NOMO-1 treated with dmso at 0.1 percent for 144 hours (cell line): ENCODE data around the gene CISTR.
A peak's percentile ranks its signal among the peaks of the same experiment; 100 is the strongest.

Experiments used
- DNase-seq: peaks from one replicate; lab custom pipeline; 2025; ENCODE audit not compliant: unreplicated experiment; lab: John Stamatoyannopoulos, UW

The CISTR gene

DNA sequence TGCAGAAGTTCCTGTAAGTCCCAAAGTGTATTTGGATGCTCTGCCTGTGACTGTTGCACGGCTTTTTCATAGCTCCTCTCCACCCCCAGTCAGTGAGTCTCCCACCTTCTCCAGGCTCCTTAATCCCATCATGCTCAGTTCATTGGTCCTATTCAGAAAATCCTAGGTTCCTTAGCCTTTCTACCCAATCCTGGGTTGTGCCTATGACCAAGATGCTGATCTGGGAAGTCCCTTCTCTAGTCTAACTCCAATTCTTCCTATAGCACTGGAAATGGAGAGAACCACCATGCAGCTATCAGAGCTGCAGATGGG is 7.7 kb downstream of the CISTR start:
- no peak for DNase-seq

DNA sequence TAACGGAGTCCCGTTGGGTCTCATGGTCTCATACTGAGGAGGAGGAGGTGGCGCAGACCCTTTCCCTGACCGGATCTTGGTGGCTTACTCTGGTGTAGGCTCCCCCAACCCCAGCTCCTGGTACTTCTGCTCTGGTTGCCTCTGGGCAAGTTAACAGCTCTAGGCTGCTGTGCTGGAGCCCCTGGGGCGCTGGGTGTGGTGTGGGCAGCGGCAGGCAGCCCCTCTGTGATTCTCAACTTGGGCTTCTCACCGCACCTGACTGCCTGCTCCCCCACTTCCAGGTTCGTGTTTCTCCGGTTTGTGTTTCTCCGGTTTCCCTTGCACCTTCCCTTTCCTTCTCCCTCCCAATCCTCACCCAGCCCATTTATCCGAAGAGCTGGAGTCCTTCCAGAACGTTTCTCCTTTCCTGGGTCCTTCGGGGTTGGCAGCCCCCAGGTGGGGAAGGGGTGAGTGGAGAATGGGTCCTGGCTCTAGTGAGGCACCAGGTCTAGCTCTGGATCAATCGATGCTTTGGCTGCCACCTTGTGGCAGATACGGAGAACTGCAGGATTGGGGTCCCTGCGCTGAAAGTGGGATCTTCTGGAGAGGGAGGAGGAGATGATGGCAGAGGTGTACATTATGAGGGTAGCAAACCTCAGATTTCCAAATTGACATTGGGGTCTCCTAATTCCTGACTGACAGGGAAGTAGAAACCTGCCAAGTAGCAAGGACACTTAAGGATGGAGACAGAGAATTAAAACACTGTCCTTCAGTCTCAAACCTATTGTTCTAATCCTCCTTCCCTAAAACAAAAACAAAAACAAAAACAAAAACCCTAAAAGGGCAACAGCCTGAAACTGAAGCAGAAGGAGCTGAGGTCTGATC is 8.3 kb downstream of the CISTR start:
- DNase-seq: no peak

DNA sequence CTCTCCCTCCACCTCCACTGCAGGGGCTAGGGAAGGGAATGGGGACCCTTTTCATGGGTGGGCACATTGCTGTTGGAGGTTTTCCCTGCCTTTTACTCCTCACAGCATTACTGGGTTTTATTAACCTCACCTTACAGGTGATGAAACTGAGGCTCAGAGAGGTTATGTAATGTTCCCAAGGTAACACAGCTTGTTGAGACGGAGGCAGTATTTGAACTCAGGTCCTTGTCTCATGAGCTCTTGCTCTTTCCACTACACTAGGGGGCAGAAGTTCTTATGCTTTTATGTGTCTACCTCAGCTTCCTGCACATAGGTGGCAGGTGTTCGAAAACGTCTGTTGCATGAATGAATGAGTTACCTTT is 11.7 kb downstream of the CISTR start:
- DNase-seq: no peak

DNA sequence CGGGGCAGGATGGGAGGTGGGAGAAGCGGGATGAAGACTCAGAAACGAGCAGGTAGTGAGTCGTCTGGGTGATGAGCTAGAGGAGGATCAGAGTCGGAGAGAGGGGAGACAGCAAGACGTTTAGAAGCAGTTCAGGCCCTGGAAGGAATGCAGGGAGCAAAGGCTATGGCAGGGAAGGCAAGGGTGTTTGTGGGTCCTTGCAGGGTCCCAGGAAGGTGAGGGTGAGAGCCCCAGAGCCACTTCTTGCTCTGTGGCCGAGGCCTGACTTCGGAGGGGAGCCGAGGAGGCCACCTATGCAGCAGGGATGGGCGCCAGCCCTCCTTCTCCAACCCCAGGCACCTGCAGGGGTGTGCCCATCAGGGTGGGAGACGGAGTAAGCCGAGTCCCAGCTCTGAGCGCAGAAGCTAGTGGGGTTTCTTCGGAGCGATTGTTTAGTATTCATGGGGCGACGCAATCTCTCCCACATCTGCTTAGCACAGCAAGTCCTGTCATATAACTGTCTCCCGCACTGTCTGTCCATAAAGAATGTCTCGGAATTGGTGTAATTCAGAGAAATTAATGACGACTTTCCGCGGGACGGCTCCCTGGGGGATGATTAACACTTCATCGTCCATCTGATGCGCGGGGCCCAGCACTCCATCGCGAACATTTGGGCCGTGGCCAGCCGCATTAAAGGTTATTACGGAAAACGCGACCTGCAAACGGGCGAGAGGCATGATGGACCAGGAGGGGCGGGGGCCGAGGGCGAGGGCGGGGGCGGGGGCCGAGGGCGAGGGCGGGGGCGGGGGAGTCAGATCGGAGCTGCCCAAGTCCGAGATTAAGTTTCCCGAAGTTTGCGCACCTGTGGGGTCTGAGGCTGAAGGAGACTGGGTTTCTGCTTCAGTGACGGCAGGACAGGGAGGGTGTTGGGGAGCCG is 12.3 kb downstream of the CISTR start:
- DNase-seq: no peak

DNA sequence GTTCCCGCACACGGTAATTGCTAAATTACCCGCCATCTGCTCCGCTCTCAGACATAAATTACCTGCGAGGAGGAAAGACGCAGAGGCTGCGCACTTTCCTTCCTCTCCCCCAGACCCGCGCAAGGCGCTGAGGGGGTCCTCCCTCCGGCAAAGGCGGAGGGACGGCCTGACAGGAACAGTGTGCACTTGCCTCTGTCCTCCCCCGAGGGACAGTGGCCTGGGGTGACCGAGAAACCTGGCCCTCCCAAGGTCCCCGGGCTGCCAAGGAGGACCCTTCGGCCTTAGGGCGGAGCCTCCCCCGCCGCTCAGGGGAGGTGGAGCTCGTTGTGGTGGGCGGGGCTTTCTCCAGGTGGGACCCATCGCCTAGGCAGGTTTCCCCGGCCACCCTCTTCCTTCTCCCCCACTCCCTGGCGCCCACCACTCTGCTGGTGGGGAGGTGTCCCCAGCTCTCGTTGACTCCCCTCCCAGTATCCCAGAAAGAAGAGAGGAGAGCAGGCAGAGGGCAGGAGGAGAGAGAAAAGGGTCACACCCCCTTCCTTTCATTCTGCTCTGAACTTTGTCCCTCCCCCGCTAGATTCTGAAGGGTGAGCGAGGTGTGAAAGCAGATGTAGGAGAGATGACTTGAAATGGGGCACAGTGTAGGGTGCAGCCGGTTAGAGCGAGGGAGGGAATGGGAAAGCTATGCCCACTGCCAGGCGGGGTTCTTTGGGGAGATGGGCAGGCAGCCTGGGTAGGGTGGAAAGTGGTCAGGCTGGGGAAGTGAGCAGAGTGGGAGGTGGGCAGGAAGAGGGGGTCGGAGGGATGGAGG is 13.2 kb downstream of the CISTR start:
- no peak for DNase-seq

DNA sequence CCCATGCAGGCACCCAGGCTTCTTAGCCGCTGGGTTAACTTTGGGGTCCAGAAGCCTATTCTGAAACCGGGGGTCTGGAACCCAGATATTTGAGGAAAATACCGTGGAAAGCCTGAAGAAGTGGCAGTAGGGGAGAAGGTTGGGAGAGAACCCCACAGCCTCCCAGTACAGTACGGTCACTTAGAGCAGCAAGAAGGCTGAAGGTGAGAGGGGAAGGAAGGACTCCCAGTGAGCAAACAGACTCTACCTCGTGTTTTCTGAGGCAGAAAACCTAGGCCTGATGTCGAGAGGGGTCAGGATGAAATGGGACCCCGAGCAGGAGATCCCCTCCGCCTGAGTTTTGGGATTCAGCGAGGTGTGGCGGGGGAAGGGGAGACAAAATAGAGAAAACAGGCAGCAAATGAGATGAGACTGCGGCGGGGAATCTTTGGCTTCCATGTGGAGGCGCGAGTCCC is 13.8 kb downstream of the CISTR start:
- no peak for DNase-seq

DNA sequence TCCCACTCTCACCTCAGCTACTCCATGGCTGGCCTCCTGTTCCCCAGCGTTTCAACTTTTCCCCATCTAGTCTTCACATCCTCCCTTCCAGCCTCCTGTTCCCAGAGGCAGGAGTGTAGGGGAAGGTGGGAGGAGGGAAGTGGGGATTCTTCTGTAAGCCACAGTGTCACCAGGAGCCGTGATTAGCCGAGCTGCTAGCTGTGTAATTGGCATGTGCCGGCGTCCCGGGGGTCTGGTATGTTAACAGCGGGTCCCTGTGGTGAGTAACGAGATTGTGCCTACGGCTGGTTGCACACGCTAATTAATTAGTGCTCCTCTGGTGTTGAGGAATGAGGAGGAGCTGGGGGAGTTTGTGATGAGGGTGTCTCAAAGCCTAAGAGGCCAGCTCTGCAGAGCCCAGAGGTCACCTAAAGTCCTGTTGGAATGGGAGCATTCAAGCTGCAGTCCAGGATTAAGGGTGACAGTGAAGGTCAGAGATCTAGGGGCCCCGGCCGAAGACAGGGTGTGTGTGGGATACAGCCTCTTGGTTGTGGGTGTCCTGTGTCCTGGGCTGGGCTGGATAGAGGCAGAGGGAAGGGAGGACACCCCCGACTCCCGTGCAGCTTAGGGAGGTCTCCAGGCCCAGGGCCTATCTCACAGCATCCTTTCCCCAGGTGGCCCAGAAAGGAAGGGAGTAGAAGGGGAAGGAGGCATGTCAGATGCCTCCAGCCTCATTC is 14.5 kb downstream of the CISTR start:
- no peak for DNase-seq

DNA sequence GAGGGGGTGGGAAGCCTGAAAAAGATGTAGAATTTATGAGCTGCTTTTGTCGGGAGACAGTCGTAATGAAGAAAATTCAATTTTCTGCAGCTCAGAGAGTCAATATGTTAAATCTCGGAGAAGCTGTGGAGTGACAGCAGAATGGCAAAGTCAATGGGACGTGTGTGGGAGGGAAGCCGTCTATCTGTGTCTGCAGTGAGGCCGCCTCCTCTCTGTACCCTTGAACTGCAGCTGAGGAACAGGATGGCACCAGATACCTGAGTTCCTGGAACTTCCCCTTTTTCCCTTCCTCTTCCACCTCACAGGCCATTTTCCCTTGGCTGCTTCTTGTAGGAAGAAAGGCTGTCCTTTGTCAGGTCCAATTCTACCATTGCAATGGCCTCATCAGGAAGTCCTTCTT is 15.2 kb downstream of the CISTR start:
- DNase-seq: no peak

DNA sequence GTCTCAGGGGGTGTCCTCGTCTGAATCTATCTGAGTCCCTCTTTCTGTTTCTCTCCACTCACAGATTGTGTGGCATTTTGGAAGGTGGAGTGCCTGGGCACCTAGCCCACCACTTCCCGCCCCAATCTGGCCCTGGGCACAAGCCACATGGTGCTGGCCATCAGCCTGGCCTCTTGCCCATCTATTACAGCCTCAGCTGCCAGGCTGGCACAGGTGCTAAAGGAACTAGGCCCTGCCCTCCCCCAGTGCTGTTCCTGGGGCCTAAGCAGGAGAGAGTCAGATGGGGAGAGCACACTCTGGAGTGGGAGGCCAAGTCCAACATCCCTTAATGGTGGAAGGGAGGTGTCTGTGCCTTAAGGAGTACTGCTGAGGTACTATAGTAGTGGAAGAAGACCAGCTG is 16.2 kb downstream of the CISTR start:
- DNase-seq: no peak

DNA sequence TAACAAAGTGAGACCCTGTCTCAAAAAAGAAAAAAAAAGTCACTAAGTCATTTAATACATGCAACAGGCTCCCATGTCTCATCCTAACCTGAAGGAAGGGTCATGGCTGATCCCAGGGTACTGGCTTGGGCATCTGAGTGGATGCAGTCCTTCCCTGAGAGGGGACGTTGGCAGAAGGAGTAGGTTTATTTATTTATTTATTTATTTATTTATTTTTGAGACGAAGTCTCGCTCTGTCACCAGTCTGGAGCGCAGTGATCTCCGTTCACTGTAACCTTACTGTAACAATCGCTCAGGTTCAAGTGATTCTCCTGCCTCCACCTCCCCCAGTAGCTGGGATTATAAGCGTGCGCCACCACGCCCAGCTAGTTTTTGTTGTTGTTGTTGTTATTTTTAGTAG is 17.4 kb downstream of the CISTR start:
- no peak for DNase-seq

DNA sequence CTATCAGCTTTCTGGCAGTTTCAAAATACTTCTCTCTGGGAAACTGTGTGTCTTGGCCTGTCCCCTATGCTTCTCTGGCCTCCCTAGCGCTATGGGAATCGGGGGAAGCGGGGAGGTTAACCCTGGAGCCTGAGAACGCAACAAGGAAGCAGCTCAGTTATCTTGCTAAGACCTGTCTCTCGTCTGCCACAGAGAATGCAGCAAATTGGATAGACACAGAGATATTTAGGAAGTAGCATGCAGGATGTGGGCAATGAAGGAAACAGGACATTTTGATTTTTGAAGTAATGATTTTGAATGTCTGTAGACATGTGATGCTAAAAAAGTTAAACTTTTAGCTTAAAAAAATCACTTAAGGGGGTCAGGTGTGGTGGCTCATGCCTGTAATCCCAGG is 18.0 kb downstream of the CISTR start:
- DNase-seq: no peak

DNA sequence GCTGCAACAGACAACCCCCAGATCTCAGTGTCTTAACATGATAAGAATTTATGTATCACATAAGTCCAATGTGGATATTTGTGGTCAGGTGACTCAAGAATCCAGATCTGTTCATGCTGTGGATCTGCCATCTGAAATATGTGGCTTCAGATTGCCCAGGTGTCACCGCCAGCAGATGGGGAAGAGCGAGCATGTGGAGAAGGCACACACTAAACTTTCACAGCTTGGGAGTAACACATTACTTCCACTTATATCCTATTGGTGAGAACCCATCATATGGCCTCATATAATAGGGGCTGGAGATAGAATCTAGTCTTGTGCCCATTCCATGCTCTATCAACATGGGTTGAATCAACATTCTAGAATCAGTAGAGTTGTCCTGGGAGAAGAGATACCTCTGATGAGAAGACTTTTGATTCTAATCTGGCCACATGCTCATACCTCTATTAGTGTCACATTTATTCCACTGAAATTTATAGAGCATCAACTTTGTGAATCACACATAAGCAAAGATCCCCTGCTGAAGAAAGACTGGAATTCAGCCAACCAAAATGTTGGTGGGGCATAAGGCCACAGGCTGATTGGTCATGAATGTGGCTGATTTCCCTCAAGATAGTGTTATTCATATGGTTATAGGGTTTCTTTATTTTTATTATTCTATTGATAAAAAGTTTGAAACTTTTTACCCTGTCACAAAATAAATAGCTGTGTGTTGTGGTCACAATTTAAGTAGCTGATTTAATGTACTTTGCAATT is 18.6 kb downstream of the CISTR start:
- DNase-seq: no peak

DNA sequence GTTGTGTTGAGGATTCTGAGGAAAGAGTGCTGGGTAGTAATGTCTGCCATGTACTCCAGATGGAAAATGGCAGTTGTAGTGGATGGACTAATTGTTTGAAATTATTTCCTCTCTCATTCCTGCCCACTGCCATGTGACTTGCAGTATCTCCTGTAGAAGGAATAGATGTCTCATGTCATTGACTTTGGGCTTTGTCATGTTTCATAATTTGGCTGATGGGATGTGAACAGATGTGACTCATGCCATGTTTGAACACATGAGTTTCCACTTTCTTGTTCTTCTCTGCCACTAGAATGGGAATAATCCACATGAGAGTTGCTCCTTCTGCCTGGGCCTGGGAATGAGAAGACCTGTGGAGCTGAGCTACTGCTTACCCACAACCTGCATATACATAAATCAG is 22.1 kb downstream of the CISTR start:
- no peak for DNase-seq

DNA sequence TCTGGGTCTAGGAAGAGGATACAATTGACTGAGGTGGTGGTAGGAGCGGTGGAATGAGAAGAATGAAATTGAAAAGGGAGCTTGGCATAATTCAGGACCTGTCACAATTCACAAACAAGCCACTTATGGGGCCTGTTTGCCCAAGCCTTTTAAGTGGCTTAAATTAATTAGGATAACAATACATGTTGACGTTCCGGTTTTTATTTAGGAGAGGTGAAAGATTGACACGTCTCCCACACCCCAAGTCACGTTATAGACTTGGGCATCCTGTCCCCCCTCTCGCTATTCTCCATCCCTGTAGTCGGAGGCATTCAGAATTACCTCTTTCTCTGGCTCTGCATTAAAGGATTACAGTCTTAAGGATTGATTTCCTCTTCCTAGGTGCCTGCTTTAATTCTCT is 23.6 kb downstream of the CISTR start:
- DNase-seq: no peak

DNA sequence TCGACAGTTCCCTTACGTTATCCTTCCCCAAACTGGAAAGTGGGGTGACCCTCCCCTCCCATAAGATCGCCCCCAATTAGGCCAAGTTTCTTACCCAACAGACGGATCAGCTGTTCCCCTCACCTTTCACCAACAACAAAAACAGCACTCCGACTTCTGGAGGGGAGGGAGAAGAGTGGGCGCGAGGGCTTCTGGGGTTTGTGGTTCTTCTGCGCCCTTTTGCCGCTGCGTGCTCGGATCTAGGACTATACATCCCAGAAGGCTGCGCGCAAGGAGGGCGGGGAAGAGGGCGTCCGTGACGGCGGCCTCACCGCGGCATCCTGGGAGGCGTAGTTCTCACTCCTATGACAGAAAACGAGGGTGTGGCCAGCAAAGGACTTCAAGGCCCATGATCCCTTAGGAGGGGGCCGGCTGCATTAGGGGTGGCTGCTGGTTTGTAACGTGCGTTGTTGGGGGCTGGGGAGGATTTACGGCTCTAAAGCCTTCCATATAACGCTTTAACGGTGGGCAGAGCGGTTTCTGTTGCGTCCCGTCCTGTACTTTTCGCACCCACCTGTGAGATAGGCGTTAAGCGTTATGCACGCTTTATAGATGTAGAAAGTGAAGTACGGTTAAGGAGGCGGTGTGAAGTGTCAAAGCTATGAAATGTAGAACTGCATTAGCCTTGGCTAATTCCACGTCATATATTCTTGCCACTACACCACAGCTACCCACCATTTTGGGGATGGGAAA is 24.3 kb downstream of the CISTR start, which contains the start of gene CALCOCO1:
Gene CALCOCO1, minus strand, starts transcription at position 143 of the 732 bp plus-strand sequence. CDS start 2,210 bp downstream, outside the sequence.
- peak; percentile 99 for DNase-seq

DNA sequence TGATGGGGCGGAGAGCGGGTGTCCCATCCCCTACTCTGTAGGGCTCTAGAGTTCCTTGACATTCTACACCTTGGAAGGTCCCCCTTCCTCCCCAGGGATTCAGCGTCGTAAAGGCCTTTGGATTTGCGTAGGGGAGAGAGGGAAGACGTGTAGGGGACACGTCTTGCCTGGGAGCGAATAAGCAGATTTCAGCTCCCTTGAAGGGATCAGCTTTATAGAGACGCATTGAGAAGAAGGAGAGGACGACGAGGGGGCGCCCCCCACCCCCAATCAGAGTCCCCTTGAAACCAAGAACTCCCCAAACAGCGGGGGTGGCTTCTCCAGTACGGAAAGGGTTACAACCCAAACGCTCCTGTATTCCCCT is 24.9 kb downstream of the CISTR start:
- no peak for DNase-seq

DNA sequence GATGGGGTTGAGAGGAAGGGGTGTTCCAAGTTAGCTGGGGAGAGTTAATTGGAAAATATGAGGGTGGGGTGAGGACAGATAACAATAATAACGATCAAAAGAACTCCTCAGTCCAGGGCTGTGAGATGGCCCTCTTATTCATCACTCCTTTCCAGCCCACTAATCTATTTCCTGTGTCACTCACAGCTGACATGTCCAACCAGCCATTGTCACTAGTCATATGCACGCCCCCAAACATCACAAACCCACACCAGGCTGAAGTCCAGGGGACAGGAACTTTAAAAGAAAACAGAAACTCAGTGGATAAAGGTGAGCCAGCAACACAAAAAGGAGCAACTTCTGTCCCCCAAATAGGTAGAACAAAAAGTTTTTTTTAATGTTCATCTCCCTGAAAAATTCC is 25.4 kb downstream of the CISTR start:
- peak; percentile 17 for DNase-seq

DNA sequence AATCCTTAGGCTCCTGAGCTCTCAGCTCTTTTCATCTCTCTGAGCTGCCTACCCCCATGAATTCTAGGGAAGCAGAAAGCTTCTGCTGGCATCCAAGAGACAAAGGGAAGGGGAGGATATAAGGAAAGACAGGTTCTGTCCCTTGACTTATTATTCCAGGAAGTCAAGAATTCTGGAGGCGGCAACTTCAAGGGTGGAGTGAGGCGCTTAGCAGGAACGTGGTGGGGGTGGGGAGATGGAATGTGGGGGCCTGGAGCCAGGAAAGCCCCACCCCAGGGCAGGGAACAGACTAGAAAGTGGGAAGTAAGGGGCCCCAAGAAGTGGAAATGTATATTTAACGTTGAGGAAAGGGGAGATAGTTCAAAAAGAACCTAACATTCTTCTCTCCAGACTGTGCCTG is 26.0 kb downstream of the CISTR start:
- no peak for DNase-seq

DNA sequence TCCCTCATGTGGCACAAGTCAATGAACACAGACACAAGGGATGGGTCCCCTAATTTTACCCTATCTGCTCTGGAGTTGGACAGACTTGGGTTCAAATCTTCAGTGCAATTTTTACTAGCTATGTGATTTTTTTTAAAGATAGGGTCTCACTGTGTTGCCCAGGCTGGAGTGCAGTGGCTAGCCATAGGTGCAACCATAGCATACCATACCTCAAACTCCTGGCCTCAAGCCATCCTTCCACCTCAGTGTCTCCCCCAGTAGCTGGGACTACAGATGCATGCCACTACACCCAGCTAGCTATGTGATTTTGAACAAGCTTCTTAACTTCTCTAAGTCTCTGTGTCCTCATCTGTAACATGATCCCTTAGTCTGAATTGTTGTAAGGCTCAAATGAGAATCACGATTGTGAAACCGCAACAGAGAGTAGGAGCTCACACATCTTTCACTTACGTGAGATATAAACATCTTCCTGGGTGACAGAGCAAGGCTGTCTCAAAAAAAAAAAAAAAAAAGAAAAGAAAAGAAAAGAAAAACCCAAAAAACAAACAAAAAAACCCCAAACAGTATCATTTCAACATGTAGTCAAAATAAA is 29.2 kb downstream of the CISTR start:
- no peak for DNase-seq
